Central memory CD8-positive, alpha-beta T cell (primary cell): ENCODE measurements around the gene KIF16B.
"Not testable (repeated sequence)": the region's sequence is repeated elsewhere in the genome, so short reads cannot be mapped to it uniquely, and the experiment has no call there.

Experiments
- ATAC-seq: fragments of 150-1000 bp; cut with Tn5 transposase; replicated peaks from 2 replicates; pipeline ENCODE4 v1.10.0; 2022; ENCODE audit warnings: mild to moderate bottlenecking, moderate FRiP score, moderate number of reproducible peaks; ENCODE audit not compliant: poor library complexity, severe bottlenecking; ENCODE audit errors: extremely low read depth
- DNase-seq, 2 donors: peaks; one replicate each; pipeline ENCODE4 v3.0.0; 2021; ENCODE audit warnings: low spot score in 2 of 2
- H3K27ac Mint-ChIP-seq: one replicate; pipeline ENCODE4 v1.8.0; 2022; ENCODE audit warnings: low read depth, mild to moderate bottlenecking, moderate library complexity, mixed read lengths
- H3K27me3 Mint-ChIP-seq: one replicate; pipeline ENCODE4 v1.8.0; 2022; ENCODE audit warnings: mixed read lengths
- H3K36me3 Mint-ChIP-seq: one replicate; pipeline ENCODE4 v1.8.0; 2022; ENCODE audit warnings: mild to moderate bottlenecking, moderate library complexity, mixed read lengths; ENCODE audit not compliant: insufficient read depth
- H3K4me1 Mint-ChIP-seq: one replicate; pipeline ENCODE4 v1.8.0; 2022; ENCODE audit warnings: mixed read lengths
- H3K4me3 Mint-ChIP-seq: one replicate; pipeline ENCODE4 v1.8.0; 2022; ENCODE audit warnings: mild to moderate bottlenecking, moderate library complexity, mixed read lengths
- H3K9me3 Mint-ChIP-seq: one replicate; pipeline ENCODE4 v1.8.0; 2022; ENCODE audit warnings: mixed read lengths

The KIF16B gene

DNA sequence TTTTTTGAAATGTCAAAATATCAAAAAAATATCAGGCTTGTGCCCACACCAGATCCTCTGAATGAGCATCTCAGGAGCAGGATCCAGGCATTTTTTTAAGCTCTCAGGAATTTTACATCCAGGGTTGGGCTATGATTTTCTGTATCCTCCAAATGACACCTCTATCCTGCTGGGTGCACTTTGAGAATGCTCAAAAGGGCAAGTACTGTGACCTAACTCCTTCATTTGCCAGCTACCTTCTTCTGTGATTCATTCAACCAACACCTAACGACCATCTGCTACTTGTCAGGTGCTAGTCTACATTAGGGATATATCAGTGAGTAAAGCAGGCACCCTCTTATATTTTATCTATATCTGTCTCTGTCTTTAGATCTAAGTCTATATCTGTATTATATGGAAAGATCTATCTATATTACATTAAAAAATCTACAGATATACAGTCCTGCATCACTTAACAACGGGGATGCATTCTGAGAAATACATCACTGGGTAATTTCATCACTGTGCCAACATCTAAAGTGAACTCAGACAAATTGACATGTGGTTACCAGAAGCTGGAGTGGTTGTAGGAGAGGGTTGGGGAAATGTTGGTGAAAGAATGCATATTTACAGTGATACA lies 131.6 kb downstream of the KIF16B start:
- no peak overlapping the region for H3K4me3 Mint-ChIP-seq
- ATAC-seq: no peak
- no peak overlapping the region for H3K27ac Mint-ChIP-seq
- H3K9me3 Mint-ChIP-seq: no peaks in the 10 kb centered on the region
- no peaks in the 10 kb centered on the region for H3K27me3 Mint-ChIP-seq
- peaks cover 2% of the 10 kb centered on the region for H3K36me3 Mint-ChIP-seq
- no peaks in the 10 kb centered on the region for H3K4me1 Mint-ChIP-seq
- DNase-seq: no peak

DNA sequence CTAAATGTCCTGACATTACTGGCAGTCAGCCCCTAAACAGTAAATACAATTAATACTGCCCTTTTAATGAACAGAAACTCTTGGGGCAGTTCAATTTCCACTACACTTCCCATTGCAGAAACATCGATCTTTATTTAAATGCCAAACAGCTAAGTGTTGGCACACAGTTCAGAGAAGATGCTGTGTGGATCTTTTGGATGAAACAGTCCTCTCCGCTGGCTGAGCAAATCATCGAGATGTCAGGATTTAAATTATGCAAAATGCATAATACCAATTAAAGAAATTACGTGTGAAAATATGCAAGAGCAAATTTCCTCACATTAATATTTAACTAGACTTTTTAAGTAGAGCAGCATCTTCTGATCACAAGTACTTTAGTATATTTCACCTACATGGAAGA lies 132.6 kb downstream of the KIF16B start:
- Mint-ChIP-seq H3K27me3 (no peaks in the 10 kb centered on the region), H3K9me3 (no peaks in the 10 kb centered on the region), H3K4me1 (no peaks in the 10 kb centered on the region), H3K27ac (no peak overlapping the region), H3K4me3 (no peak overlapping the region), H3K36me3 (peaks cover 2% of the 10 kb centered on the region)
- DNase-seq: no peak
- no peak for ATAC-seq

DNA sequence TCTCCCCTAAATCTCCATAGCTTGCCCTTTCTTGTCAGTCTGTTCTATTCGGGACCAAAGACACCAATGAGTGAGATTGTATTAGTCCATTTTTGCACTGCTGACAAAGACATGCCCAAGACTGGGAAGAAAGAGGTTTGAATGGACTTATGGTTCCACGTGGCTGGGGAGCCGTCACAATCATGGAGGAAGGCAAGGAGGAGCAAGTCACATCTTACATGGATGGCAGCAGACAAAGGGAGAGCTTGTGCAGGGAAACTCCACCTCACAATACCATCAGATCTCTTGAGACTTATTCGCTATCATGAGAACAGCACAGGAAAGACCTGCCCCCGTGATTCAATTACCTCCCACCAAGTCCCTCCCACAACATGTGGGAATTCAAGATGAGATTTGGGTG lies 133.7 kb downstream of the KIF16B start:
- not testable (repeated sequence) for H3K27ac Mint-ChIP-seq, H3K36me3 Mint-ChIP-seq, DNase-seq, ATAC-seq, H3K27me3 Mint-ChIP-seq, H3K4me3 Mint-ChIP-seq, H3K9me3 Mint-ChIP-seq, H3K4me1 Mint-ChIP-seq

DNA sequence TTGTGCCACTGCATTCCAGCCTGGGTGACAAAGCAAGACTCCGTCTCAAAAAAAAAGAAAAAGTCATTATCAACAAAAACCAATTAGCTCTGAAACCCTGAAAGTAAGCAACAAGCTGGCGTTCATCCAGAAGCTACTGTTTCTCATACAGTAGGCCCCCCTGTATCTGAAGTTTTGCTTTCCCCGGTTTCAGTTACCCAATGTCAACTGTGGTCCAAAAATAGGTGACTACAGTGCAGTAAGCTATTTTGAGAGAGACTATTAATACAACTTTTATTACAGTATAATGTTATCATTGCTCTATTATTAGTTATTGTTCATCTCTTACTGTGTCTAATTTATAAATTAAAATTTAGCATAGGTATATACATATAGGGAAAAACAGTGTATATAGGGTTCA lies 135.1 kb downstream of the KIF16B start:
- DNase-seq: no peak
- Mint-ChIP-seq H3K4me3 (no peak overlapping the region), H3K9me3 (no peaks in the 10 kb centered on the region), H3K27ac (no peak overlapping the region), H3K36me3 (peaks cover 2% of the 10 kb centered on the region), H3K4me1 (no peaks in the 10 kb centered on the region), H3K27me3 (no peaks in the 10 kb centered on the region)
- no peak for ATAC-seq

DNA sequence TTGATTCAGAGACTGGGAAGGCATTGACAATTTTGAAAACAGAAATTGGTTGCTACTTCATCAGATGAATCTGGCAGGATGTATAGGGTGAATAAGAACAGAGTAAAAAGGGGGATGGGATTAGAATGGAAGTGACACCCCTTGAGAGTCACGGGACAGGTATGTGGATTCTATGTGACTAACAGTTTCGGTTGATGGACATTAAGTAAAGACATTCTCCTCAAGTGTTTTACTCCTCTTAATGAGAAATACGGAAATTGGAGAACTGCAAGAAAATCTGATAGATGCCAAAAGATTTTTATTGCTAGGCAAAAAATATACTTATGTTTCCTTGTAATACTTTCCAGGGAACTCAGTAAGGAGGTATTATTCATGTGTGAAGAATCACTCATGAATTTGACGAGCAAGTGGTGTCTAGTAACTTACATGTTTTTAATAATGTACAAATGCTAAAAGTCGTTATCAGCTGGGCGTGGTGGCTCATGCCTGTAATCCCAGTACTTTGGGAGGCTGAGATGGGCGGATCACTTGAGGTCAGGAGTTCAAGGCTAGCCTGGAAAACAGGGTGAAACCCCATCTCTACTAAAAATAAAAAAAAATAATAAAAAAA lies 135.8 kb downstream of the KIF16B start:
- Mint-ChIP-seq H3K36me3 (peaks cover 2% of the 10 kb centered on the region), H3K4me3 (no peak overlapping the region), H3K4me1 (no peaks in the 10 kb centered on the region), H3K9me3 (no peaks in the 10 kb centered on the region), H3K27me3 (no peaks in the 10 kb centered on the region), H3K27ac (no peak overlapping the region)
- DNase-seq: no peak
- no peak for ATAC-seq

DNA sequence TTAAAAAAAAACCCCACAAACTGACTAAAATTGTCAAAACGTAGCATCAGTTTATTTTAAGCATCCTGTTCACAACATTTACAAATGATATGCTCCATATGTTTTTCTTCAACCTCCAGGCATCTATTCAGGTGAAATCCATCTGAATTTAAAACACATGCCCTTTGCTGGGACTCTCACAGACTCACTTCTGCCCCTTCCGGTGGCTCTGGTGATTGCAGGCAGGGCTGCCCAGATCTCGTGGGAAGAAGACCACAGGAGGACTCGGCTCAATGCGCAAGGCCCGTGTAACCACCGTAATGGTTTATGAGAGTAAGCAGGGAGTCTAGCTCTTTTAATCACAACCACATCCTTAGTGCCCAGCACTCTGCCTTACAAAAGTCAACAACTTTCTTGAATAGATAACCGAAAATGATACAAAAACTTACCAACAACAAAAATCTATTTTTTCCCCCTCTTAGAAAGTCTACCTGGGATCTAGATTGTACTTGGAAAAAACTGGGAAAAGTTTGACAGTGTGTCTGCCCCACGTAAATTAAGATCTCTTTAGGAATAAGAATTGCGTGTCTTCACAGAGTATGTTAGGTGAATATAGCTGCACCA lies 139.1 kb downstream of the KIF16B start:
- H3K27me3 Mint-ChIP-seq: no peaks in the 10 kb centered on the region
- ATAC-seq (no peak), DNase-seq (no peak)
- H3K4me3 Mint-ChIP-seq: no peak overlapping the region
- peaks cover 2% of the 10 kb centered on the region for H3K36me3 Mint-ChIP-seq
- no peaks in the 10 kb centered on the region for H3K4me1 Mint-ChIP-seq
- H3K9me3 Mint-ChIP-seq: no peaks in the 10 kb centered on the region
- no peak overlapping the region for H3K27ac Mint-ChIP-seq

DNA sequence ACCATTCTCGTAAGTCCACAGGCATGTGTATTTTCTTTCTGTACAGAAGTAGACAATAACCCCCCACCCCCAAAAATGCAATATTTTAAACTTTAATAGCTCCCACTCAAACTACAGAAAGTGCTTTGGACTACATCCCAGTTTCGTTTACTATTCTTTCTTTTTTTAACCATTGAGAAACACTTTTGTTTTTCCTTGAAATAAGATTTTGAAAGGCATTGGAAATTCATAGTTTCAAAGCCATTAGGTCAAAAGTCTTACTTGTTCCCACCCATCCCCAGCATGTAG lies 140.0 kb downstream of the KIF16B start:
- Mint-ChIP-seq H3K27me3 (no peaks in the 10 kb centered on the region), H3K9me3 (no peaks in the 10 kb centered on the region), H3K36me3 (peaks cover 2% of the 10 kb centered on the region), H3K4me3 (no peak overlapping the region), H3K27ac (no peak overlapping the region), H3K4me1 (no peaks in the 10 kb centered on the region)
- DNase-seq (no peak), ATAC-seq (no peak)

DNA sequence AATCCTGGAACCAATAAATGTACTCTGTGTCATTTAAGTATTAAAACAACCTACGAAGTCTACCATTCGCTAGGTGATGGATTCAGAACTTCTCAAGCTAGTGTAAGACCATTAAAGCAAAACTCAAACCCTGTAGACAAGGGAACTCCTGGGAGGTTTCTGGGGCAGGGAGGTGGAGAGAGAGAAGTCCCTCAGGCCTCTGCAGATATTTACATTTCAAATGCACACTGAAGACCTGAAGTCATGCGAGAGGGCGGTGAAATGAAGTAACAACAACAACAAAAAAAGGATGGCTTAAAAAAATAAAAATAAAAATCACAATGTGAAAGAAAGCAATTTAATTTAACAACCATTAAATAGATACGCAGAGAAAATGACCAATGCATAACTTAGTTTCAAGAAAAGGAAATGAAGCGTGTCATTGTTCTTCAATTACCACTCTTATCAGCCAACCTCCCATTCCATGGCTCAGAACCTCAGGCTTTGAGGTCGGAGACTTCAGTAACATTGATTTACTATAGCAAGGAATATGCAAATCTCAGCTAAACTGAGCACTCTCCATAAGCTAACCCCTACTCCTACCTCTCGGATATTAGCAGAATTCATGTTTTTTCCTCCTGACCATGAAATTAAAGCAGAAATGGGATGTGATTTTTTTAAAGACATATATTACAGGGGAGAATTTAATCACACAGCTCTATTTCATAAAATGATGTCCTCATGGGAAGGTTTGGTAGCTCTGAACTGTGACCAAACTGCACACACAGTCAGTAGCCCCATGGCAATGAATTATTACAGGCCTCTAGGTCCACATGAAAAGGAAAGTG lies 140.6 kb downstream of the KIF16B start:
- no peaks in the 10 kb centered on the region for H3K4me1 Mint-ChIP-seq
- ATAC-seq (no peak), DNase-seq (no peak)
- no peak overlapping the region for H3K27ac Mint-ChIP-seq
- no peaks in the 10 kb centered on the region for H3K9me3 Mint-ChIP-seq
- no peak overlapping the region for H3K4me3 Mint-ChIP-seq
- H3K36me3 Mint-ChIP-seq: peaks cover 2% of the 10 kb centered on the region
- no peaks in the 10 kb centered on the region for H3K27me3 Mint-ChIP-seq

DNA sequence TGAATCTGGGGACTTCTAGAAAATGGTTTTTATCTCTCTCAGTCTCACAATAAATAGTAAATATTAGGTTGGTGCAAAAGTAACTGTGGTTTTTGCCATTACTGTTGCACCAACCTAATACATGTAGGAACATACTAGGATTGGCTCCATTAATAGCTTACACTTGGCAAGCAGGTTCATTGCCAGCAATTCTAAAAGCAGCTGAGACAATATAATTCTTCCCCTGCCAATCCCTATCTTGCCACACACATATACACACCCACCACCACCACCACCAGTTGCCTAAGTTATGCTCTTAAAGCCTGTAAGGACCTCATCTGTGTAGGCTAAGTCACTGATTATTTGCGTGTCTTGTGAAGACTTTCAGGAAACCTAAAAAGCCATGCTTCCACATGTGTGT lies 145.1 kb downstream of the KIF16B start:
- no peaks in the 10 kb centered on the region for H3K9me3 Mint-ChIP-seq
- DNase-seq: no peak
- peaks cover 6% of the 10 kb centered on the region for H3K36me3 Mint-ChIP-seq
- ATAC-seq: no peak
- no peaks in the 10 kb centered on the region for H3K27me3 Mint-ChIP-seq
- H3K4me3 Mint-ChIP-seq: no peak overlapping the region
- H3K4me1 Mint-ChIP-seq: no peaks in the 10 kb centered on the region
- no peak overlapping the region for H3K27ac Mint-ChIP-seq

DNA sequence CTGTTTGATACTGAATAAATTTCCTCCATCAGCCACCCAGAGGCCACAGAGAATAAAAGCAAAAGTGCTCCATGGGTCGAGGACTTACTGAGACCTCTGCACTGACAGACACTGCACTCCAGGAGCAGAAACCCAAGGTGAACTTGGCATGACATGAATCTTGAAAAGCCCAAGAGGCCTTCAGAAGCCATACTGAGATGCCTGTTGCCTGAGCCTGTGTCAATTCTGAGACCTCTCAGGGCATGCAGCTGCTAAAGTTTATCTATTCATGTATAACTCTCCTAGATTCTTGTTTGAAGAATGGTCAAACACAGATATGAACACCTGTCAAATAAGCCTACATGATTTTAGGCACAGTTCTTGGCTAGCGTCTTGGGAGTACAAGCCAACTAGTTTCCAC lies 145.7 kb downstream of the KIF16B start:
- no peak overlapping the region for H3K27ac Mint-ChIP-seq
- H3K4me3 Mint-ChIP-seq: no peak overlapping the region
- DNase-seq (no peak), ATAC-seq (no peak)
- no peaks in the 10 kb centered on the region for H3K9me3 Mint-ChIP-seq
- H3K27me3 Mint-ChIP-seq: no peaks in the 10 kb centered on the region
- H3K4me1 Mint-ChIP-seq: no peaks in the 10 kb centered on the region
- H3K36me3 Mint-ChIP-seq: peaks cover 6% of the 10 kb centered on the region

DNA sequence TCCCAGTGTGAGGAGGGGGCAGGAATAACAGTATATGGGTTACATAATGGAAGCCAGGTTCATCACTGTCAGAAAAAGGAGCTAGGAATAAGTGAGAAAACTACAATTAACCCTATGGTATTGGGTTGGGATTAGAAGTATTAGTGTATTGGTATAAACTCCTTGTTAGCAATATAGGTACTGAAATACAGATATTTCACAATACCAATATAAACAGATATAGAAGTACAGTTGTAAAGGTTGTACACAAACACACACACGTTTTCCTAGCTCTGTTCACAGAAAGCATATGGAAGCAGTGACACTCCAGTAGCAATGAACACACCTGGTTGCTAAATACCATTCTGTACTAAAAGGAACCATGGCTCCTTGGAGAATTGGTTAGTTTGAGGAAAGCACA lies 148.5 kb downstream of the KIF16B start:
- no peak for ATAC-seq
- H3K27ac Mint-ChIP-seq: no peak overlapping the region
- no peaks in the 10 kb centered on the region for H3K27me3 Mint-ChIP-seq
- no peak for DNase-seq
- no peaks in the 10 kb centered on the region for H3K4me1 Mint-ChIP-seq
- H3K9me3 Mint-ChIP-seq: no peaks in the 10 kb centered on the region
- H3K4me3 Mint-ChIP-seq: no peak overlapping the region
- H3K36me3 Mint-ChIP-seq: peaks cover 9% of the 10 kb centered on the region

DNA sequence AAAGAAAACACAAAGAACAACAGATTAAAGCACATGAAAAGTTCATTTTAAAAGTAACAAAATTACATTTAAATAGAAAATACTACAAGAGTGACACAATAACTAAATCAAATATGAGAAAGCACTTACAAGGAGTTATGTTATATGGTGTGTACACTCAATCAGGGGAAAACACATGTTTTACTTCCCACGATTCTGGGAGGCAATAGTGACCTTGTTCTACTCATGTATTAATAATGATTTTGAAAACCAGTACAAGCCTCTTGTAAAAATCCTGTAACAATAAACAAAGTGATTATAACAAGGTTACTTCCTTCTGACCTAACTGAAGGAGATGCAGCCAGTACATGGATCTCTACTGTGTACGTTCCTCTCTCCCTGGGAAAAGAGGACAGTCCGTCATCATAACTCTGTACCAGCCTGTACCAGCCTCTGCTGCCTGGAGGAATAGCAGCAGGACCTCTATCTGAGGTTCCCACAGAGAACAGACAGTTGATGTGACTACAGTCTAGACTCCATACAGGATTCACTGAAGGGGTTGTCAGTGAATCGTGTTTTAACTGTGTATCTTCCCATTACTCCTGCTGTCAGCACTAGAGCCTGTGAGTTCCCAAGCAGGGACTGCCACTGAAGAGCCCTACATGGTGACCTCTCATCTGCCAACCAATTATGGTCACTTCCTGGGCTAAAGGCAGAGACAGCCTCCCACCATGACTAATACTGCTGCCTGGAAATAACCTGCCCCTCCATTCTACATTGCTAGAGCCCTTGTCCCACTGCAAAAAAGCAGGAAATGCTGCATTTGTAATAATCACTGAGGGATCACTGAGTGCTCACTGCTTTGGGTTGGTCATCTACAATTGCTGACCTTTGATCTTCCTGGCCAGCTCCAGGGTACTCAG lies 149.7 kb downstream of the KIF16B start:
- ATAC-seq (no peak), DNase-seq (no peak)
- Mint-ChIP-seq H3K27ac (no peak overlapping the region), H3K4me1 (no peaks in the 10 kb centered on the region), H3K4me3 (no peak overlapping the region), H3K36me3 (peaks cover 9% of the 10 kb centered on the region), H3K9me3 (no peaks in the 10 kb centered on the region), H3K27me3 (no peaks in the 10 kb centered on the region)
